ENCODE data around the gene CD68.

The CD68 gene

GRCh38 chr17:7579001-7579833 is at the start of gene CD68:
TSS of gene CD68 (plus strand) at chr17:7579638. CDS start at chr17:7579678, 40 bp downstream.
- peak; percentile 82 for DNase-seq
- Mint-ChIP-seq H3K27ac (peak within 1 kb of the TSS; percentile 100), H3K4me1 (ENCODE audit: low read depth) (peaks cover 88% of the 10 kb centered on the region), H3K27me3 (no peaks in the 10 kb centered on the region), H3K36me3 (ENCODE audit: low read depth) (peaks cover 89% of the 10 kb centered on the region), H3K4me3 (peak within 1 kb of the TSS; percentile 90), H3K9me3 (no peaks in the 10 kb centered on the region)

DNA sequence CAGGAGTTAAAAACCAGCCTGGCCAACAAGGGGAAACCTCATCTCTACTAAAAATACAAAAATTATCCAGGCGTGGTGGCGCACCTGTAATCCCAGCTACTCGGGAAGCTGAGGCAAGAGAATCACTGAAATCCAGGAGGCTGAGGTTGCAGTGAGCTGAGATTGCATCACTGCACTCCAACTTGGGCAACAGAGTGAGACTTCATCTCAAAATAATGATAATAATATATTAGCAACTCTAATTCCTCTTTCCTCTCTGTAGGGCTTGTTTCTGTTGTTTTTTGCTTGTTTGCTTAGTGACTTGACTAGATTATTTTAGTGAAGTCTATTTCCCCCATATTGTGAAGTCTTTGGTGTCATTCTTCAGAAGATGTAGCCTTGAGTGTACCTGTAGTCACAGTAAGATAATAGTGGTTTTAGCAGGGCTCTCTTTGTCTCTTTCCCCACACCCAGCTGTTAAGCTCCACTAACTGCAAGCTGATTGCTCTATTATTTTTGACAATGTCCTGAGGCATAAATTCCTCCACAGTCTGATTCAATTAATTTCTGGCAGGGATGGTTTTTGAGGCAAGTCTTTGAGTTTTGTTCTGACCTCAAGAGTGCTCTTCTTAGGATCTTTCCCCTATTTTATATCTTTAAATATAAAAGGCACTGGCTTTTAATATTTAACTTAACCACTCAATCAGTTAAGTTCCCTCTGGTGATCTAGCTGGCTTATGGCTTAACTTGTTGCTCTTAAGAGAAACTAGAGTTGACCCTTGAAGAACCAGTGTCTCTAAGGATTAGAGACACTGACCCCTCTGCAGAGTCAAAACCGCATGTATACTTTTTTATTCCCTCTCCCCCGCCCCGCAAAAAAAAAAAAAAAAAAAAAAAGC is 49.2 kb upstream of the CD68 start:
- peaks cover 3% of the 10 kb centered on the region for H3K36me3 Mint-ChIP-seq (ENCODE audit: low read depth)
- DNase-seq, result no peak
- no peak overlapping the region for H3K27ac Mint-ChIP-seq
- peaks cover 9% of the 10 kb centered on the region for H3K9me3 Mint-ChIP-seq
- H3K27me3 Mint-ChIP-seq, result no peaks in the 10 kb centered on the region
- no peaks in the 10 kb centered on the region for H3K4me1 Mint-ChIP-seq (ENCODE audit: low read depth)
- H3K4me3 Mint-ChIP-seq, result no peak overlapping the region

GRCh38 chr17:7538050-7538449 is 41.4 kb upstream of the CD68 start:
- no peak for DNase-seq
- Mint-ChIP-seq H3K4me3 (no peak overlapping the region), H3K27me3 (no peaks in the 10 kb centered on the region), H3K9me3 (no peaks in the 10 kb centered on the region), H3K36me3 (ENCODE audit: low read depth) (no peaks in the 10 kb centered on the region), H3K4me1 (ENCODE audit: low read depth) (no peaks in the 10 kb centered on the region), H3K27ac (no peak overlapping the region)

GRCh38 chr17:7538891-7539545 is 40.4 kb upstream of the CD68 start:
- H3K9me3 Mint-ChIP-seq, result no peaks in the 10 kb centered on the region
- no peaks in the 10 kb centered on the region for H3K36me3 Mint-ChIP-seq (ENCODE audit: low read depth)
- DNase-seq, result no peak
- no peak overlapping the region for H3K27ac Mint-ChIP-seq
- no peaks in the 10 kb centered on the region for H3K4me1 Mint-ChIP-seq (ENCODE audit: low read depth)
- H3K4me3 Mint-ChIP-seq, result no peak overlapping the region
- no peaks in the 10 kb centered on the region for H3K27me3 Mint-ChIP-seq

- Mint-ChIP-seq H3K4me3 (no peak overlapping the region), H3K27ac (no peak overlapping the region), H3K36me3 (ENCODE audit: low read depth) (no peaks in the 10 kb centered on the region), H3K4me1 (ENCODE audit: low read depth) (no peaks in the 10 kb centered on the region), H3K27me3 (no peaks in the 10 kb centered on the region), H3K9me3 (no peaks in the 10 kb centered on the region)
- DNase-seq, result no peak
These were observed 38.3 kb upstream of the CD68 start for GRCh38 chr17:7541074-7541621.

GRCh38 chr17:7544911-7545310 is 34.5 kb upstream of the CD68 start:
- Mint-ChIP-seq H3K27ac (no peak overlapping the region), H3K4me3 (no peak overlapping the region), H3K9me3 (no peaks in the 10 kb centered on the region), H3K36me3 (ENCODE audit: low read depth) (no peaks in the 10 kb centered on the region), H3K27me3 (no peaks in the 10 kb centered on the region), H3K4me1 (ENCODE audit: low read depth) (peaks cover 13% of the 10 kb centered on the region)
- DNase-seq, result no peak

- Mint-ChIP-seq H3K27ac (peak within 1 kb of the TSS; percentile 71), H3K4me3 (peak within 1 kb of the TSS; percentile 77), H3K27me3 (no peaks in the 10 kb centered on the region), H3K9me3 (no peaks in the 10 kb centered on the region), H3K36me3 (ENCODE audit: low read depth) (no peaks in the 10 kb centered on the region), H3K4me1 (ENCODE audit: low read depth) (peaks cover 50% of the 10 kb centered on the region)
- DNase-seq, result peak; percentile 74
These were observed 30.6 kb upstream of the CD68 start, which contains the start of gene TNFSF12 for GRCh38 chr17:7548585-7549400. TSS of gene TNFSF12 (plus strand) at chr17:7549058. CDS start at chr17:7549154, 96 bp downstream.

GRCh38 chr17:7549401-7550055 is 29.9 kb upstream of the CD68 start:
- peak overlapping the region; percentile 58 for H3K27ac Mint-ChIP-seq
- H3K4me1 Mint-ChIP-seq (ENCODE audit: low read depth), result peaks cover 53% of the 10 kb centered on the region
- DNase-seq, result no peak
- no peaks in the 10 kb centered on the region for H3K27me3 Mint-ChIP-seq
- H3K36me3 Mint-ChIP-seq (ENCODE audit: low read depth), result no peaks in the 10 kb centered on the region
- H3K4me3 Mint-ChIP-seq, result peak overlapping the region; percentile 69
- H3K9me3 Mint-ChIP-seq, result no peaks in the 10 kb centered on the region

GRCh38 chr17:7550344-7550743 is 29.1 kb upstream of the CD68 start:
- Mint-ChIP-seq H3K4me3 (peak overlapping the region; percentile 69), H3K9me3 (no peaks in the 10 kb centered on the region), H3K27me3 (no peaks in the 10 kb centered on the region), H3K4me1 (ENCODE audit: low read depth) (peaks cover 57% of the 10 kb centered on the region), H3K27ac (peak overlapping the region; percentile 29), H3K36me3 (ENCODE audit: low read depth) (no peaks in the 10 kb centered on the region)
- DNase-seq, result no peak

- Mint-ChIP-seq H3K27me3 (no peaks in the 10 kb centered on the region), H3K9me3 (no peaks in the 10 kb centered on the region), H3K4me3 (no peak overlapping the region), H3K4me1 (ENCODE audit: low read depth) (peaks cover 60% of the 10 kb centered on the region), H3K36me3 (ENCODE audit: low read depth) (no peaks in the 10 kb centered on the region), H3K27ac (peak overlapping the region; percentile 29)
- no peak for DNase-seq
These were observed 28.0 kb upstream of the CD68 start for GRCh38 chr17:7551396-7551795.

- DNase-seq, result peak; percentile 53
- Mint-ChIP-seq H3K27ac (peak overlapping the region; percentile 87), H3K27me3 (no peaks in the 10 kb centered on the region), H3K36me3 (ENCODE audit: low read depth) (no peaks in the 10 kb centered on the region), H3K9me3 (no peaks in the 10 kb centered on the region), H3K4me1 (ENCODE audit: low read depth) (peaks cover 63% of the 10 kb centered on the region), H3K4me3 (peak overlapping the region; percentile 45)
These were observed 26.8 kb upstream of the CD68 start for GRCh38 chr17:7552621-7553051.

- no peak for DNase-seq
- Mint-ChIP-seq H3K27me3 (no peaks in the 10 kb centered on the region), H3K4me3 (no peak overlapping the region), H3K36me3 (ENCODE audit: low read depth) (no peaks in the 10 kb centered on the region), H3K9me3 (no peaks in the 10 kb centered on the region), H3K4me1 (ENCODE audit: low read depth) (peaks cover 66% of the 10 kb centered on the region), H3K27ac (peak overlapping the region; percentile 87)
These were observed 26.1 kb upstream of the CD68 start for GRCh38 chr17:7553356-7553755.

DNA sequence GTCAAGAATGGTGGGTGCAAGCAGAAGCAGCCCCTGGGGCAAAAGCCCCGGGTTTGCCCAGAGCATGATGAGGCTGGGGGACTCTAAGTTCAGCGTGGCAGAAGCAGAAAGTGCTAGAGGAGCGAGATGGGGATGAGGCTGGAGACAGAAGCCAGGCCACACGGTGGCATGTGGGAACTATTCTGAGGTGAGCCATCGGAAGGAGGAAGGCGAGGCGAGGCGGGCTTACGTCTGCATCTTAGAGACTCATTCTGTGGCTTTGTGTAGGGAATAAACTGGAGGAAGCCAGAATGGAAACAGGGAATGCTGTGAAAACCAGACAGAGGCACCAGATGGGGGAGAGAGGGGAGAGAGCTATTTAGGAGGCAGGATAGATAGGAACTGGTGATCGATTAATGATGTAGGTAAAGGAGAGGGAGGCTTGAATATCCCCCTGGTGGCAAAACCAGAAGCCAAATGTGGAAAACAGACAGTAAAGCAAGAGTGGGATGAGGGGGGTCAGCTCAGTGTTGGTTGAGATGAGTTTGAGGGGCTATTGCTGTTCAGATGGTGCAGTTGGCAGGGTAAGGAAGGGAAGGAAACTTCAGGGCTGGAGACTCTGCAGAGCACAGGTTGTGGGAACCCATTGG is 24.0 kb upstream of the CD68 start:
- no peaks in the 10 kb centered on the region for H3K9me3 Mint-ChIP-seq
- H3K36me3 Mint-ChIP-seq (ENCODE audit: low read depth), result no peaks in the 10 kb centered on the region
- H3K27me3 Mint-ChIP-seq, result no peaks in the 10 kb centered on the region
- H3K27ac Mint-ChIP-seq, result peak overlapping the region; percentile 53
- DNase-seq, result no peak
- no peak overlapping the region for H3K4me3 Mint-ChIP-seq
- peaks cover 69% of the 10 kb centered on the region for H3K4me1 Mint-ChIP-seq (ENCODE audit: low read depth)
